NT2/D1 (cell line): ENCODE data around the gene POU2F3.

ENCODE experiments used
- SUZ12 ChIP-seq: IDR thresholded peaks from 2 replicates; pipeline ENCODE4 v1.6.1; 2011; ENCODE audit not compliant: insufficient read length, insufficient read depth; ENCODE audit errors: extremely low read depth
- YY1 ChIP-seq: IDR thresholded peaks from 2 replicates; pipeline ENCODE4 v1.6.1; 2011; ENCODE audit not compliant: insufficient read length, insufficient read depth
- ZNF274 ChIP-seq: IDR thresholded peaks from 2 replicates; pipeline ENCODE4 v1.6.1; 2011; ENCODE audit warnings: mild to moderate bottlenecking, low read depth, low read length

DNA sequence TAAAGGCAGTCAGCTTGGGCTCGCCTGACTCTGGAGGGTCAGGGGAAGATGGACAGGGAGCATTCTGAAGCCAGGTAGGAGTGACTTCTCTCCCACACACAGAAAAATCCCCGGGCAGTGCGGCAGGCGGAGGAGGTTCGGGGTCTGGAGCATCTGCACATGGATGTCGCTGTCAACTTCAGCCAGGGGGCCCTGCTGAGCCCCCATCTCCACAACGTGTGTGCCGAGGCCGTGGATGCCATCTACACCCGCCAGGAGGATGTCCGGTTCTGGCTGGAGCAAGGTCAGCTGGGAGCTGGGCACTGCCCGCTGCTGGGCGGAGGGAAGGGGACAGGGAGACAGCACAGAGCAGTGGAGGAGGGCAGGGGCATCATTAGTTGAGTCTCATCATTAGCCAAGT, 13.2 kb upstream of the POU2F3 start:
- no peak for TF ChIP-seq ZNF274
- no peak for TF ChIP-seq SUZ12
- TF ChIP-seq YY1, result no peak
